Measurements from ENCODE around the gene USP44.

DNA sequence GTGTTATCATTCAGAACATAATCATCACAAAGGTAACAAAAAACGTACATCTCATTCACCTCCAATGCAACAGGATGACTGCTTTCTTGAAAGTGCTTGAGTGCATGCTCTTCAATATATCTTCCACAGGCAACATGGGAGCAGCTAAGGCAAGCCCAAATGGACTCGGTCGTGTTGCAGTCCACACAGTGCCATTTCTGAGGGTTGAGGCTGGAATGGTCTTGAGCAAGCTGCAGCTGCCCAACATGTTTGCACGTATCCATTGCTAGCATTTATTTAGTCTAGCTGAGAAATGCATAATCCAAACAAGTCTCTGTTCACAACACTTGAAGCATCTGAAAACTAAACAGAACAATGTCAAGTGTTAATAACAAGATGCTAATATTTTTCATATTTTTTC is 17.3 kb downstream of the USP44 start:
- TF ChIP-seq CTCF (conservative IDR thresholded peaks at IDR 0.05; ENCODE audit: low read depth, low read length) (no peak), EZH2phosphoT487 (IDR thresholded peaks at IDR 0.05; ENCODE audit: borderline replicate concordance, low read length) (no peak), EZH2 (IDR thresholded peaks at IDR 0.05; ENCODE audit: low read length, unreplicated experiment) (no peak)

Measured in PC-3 (cell line).